B cell (primary cell): Measurements from ENCODE around the gene ELL3. TPM values are rescaled to one million over a fixed set of nuclear protein-coding genes. Genes with fewer than 3 reads are reported as not detected.
"Not testable (repeated sequence)": the region's sequence is repeated elsewhere in the genome, so short reads cannot be mapped to it uniquely, and the experiment has no call there.

Experiments
- ATAC-seq: fragments of 200-7000 bp; cut with Tn5 transposase; one replicate; pipeline ENCODE4 v1.10.0; 2021; ENCODE audit warnings: low read depth, mild to moderate bottlenecking, moderate number of reproducible peaks, moderate library complexity
- CTCF ChIA-PET: fragments of 350-600 bp; sonication (Branson Sonifier 250); formaldehyde crosslinking; loops from one replicate; lab custom pipeline; 2021; ENCODE audit warnings: antibody characterized with exemption, inconsistent platforms; lab: Charles Lee
- POLR2A ChIA-PET: fragments of 350-600 bp; sonication (Branson Sonifier 250); formaldehyde crosslinking; loops from one replicate; lab custom pipeline; 2021; ENCODE audit warnings: antibody characterized with exemption; lab: Charles Lee
- DNase-seq: peaks from one replicate; pipeline ENCODE4 v3.0.0; 2013
- H2AFZ ChIP-seq: 2 replicates; pipeline ENCODE4 v1.6.1; 2012; ENCODE audit warnings: mild to moderate bottlenecking, low read depth, low read length; ENCODE audit not compliant: insufficient read depth, poor library complexity, severe bottlenecking
- H3K27ac ChIP-seq, 2 donors: 1 replicate in 1 of 2; 2 replicates in 1 of 2; pipeline ENCODE4 v1.5.1; 2012 to 2013; ENCODE audit warnings: low read length in 2 of 2, mild to moderate bottlenecking in 2 of 2, moderate library complexity in 1 of 2
- H3K27me3 ChIP-seq, 4 experiments: fragments of 200-600 bp in 1 of 4; sonication (generic) in 1 of 4; replicated peaks in 1 of 4; 1 replicate in 2 of 4; 2 replicates in 2 of 4; pipeline versions ENCODE4 v1.6.1 to v1.7.0; 2013 to 2016; ENCODE audit warnings: low read length in 3 of 4, mild to moderate bottlenecking in 2 of 4, mixed read lengths in 1 of 4, moderate library complexity in 1 of 4; ENCODE audit not compliant: insufficient read depth in 4 of 4, control insufficient read depth in 3 of 4; ENCODE audit errors: control extremely low read depth in 1 of 4
- H3K36me3 ChIP-seq, 2 experiments: replicated peaks in 1 of 2; 1 replicate in 1 of 2; 2 replicates in 1 of 2; pipeline versions ENCODE4 v1.6.1 to v1.7.1; 2013; ENCODE audit warnings: low read length in 1 of 2; ENCODE audit not compliant: insufficient read depth in 2 of 2, control insufficient read depth in 1 of 2; ENCODE audit errors: control extremely low read depth in 1 of 2, extremely low read depth in 1 of 2
- H3K4me1 ChIP-seq, 2 donors: fragments of 200-600 bp in 1 of 2; sonication (generic) in 1 of 2; 1 replicate in 1 of 2; 2 replicates in 1 of 2; pipeline versions ENCODE4 v1.5.1 to v1.6.1; 2013 to 2017; ENCODE audit warnings: low read length in 2 of 2; ENCODE audit not compliant: control insufficient read depth in 2 of 2, insufficient read depth in 2 of 2
- H3K4me2 ChIP-seq: replicated peaks from 2 replicates; pipeline ENCODE3; 2012; ENCODE audit warnings: mild to moderate bottlenecking, low read depth, low read length; ENCODE audit not compliant: poor library complexity, severe bottlenecking
- H3K4me3 ChIP-seq, 5 experiments: fragments of 200-600 bp in 1 of 5; sonication (generic) in 1 of 5; 1 replicate in 3 of 5; 2 replicates in 2 of 5; pipeline versions ENCODE4 v1.5.1 to v1.7.0; 2011 to 2016; ENCODE audit warnings: low read length in 4 of 5, mild to moderate bottlenecking in 4 of 5, low read depth in 2 of 5, control low read depth in 1 of 5, moderate library complexity in 1 of 5; ENCODE audit not compliant: insufficient read depth in 1 of 5; ENCODE audit errors: control extremely low read depth in 1 of 5, extremely low read depth in 1 of 5
- H3K79me2 ChIP-seq: fragments of 200-600 bp; sonication (generic); one replicate; pipeline ENCODE4 v1.6.0; 2016; ENCODE audit warnings: low read length; ENCODE audit not compliant: control insufficient read depth, insufficient read depth
- H3K9ac ChIP-seq: fragments of 200-600 bp; sonication (generic); 2 replicates; pipeline ENCODE4 v1.6.1; 2017; ENCODE audit warnings: mild to moderate bottlenecking, low read length, moderate library complexity
- H3K9me3 ChIP-seq, 3 donors: one replicate each; pipeline versions ENCODE4 v1.6.1 to v1.7.1; 2013; ENCODE audit warnings: low read length in 2 of 3; ENCODE audit not compliant: control insufficient read depth in 2 of 3, insufficient read depth in 1 of 3; ENCODE audit errors: control extremely low read depth in 1 of 3
- H4K20me1 ChIP-seq: 2 replicates; pipeline ENCODE4 v1.6.0; 2012; ENCODE audit warnings: mild to moderate bottlenecking, low read length; ENCODE audit not compliant: insufficient read depth, control insufficient read depth, poor library complexity, severe bottlenecking
- H3K27ac Mint-ChIP-seq: one replicate; pipeline ENCODE4 v1.8.0; 2021; ENCODE audit warnings: mixed read lengths
- H3K27me3 Mint-ChIP-seq: one replicate; pipeline ENCODE4 v1.8.0; 2021; ENCODE audit warnings: mixed read lengths
- H3K4me1 Mint-ChIP-seq: one replicate; pipeline ENCODE4 v1.8.0; 2021; ENCODE audit warnings: mixed read lengths
- H3K4me3 Mint-ChIP-seq: one replicate; pipeline ENCODE4 v1.8.0; 2021; ENCODE audit warnings: mixed read lengths
- H3K9me3 Mint-ChIP-seq: one replicate; pipeline ENCODE4 v1.8.0; 2022; ENCODE audit warnings: mixed read lengths; ENCODE audit not compliant: insufficient read depth
- CTCF ChIP-seq: fragments of 200-600 bp; IDR thresholded peaks from one replicate; pipeline ENCODE4 v1.8.0; 2022; ENCODE audit warnings: antibody characterized with exemption, mild to moderate bottlenecking
- EZH2 ChIP-seq: IDR thresholded peaks from 2 replicates; pipeline ENCODE4 v1.6.1; 2012; ENCODE audit warnings: borderline replicate concordance, low read depth, mild to moderate bottlenecking, moderate library complexity, low read length; ENCODE audit not compliant: insufficient read depth, poor library complexity, severe bottlenecking
- WGBS: methylation state at CpG from one replicate; pipeline ENCODE4 v1.1.5; 2013; ENCODE audit warnings: missing lambda C conversion rate; ENCODE audit not compliant: insufficient coverage; 5-methylcytosine and 5-hydroxymethylcytosine counted together
- intact Hi-C: fragments of 100-400 bp; cut with micrococcal nuclease; formaldehyde crosslinking; loops from one replicate; pipeline ENCODE4 v1.10.0; 2022
- polyA plus RNA-seq: library from polyadenylated mRNA; depleted of rRNA; stranded (reverse); fragments of >200 nt; gene quantifications from 2 replicates; pipeline ENCODE4 v1.2.3, GENCODE V29; 2012
- total RNA-seq, 2 donors: library from RNA; stranded (reverse); fragments of 120-200 nt in 1 of 2; gene quantifications; 1 replicate in 1 of 2; 2 replicates in 1 of 2; pipeline versions ENCODE4 v1.2.3 to v1.2.4, GENCODE V29; 2013 to 2022

The ELL3 gene
- total and polyA plus RNA-seq, 2 donors (not counting 1 experiment from before 2014, with no cell fraction given) = 22.0 to 88.8 TPM

- H3K36me3 ChIP-seq = peaks cover 0 to 45% of the 10 kb centered on the region in 2 experiments
- POLR2A ChIA-PET, H3K27me3 Mint-ChIP-seq, H2AFZ ChIP-seq, H3K4me3 Mint-ChIP-seq, H4K20me1 ChIP-seq, H3K9me3 Mint-ChIP-seq, H3K27ac ChIP-seq, H3K4me2 ChIP-seq, H3K9me3 ChIP-seq, DNase-seq, H3K27me3 ChIP-seq, CTCF ChIA-PET, H3K4me3 ChIP-seq, ATAC-seq, H3K27ac Mint-ChIP-seq, H3K9ac ChIP-seq: not testable (repeated sequence)
- peaks cover 16 to 28% of the 10 kb centered on the region in 2 donors for H3K4me1 ChIP-seq
- peaks cover 37% of the 10 kb centered on the region for H3K4me1 Mint-ChIP-seq
- peaks cover 28% of the 10 kb centered on the region for H3K79me2 ChIP-seq
- 100% methylated on average over 4 of the region's 7 CpGs for WGBS
- intact Hi-C loops = loop anchor here (5.0 kb wide), 1 partner anchor 35 kb away; no protein-coding TSS in a partner anchor
Observed at GRCh38 chr15:43802676-43803075, 25.9 kb upstream of the ELL3 start.

- CTCF ChIA-PET = interaction anchor here (0.8 to 2.0 kb wide), 7 partner anchors 9 to 30 kb away, joined by 3 to 18 read pairs (median 6); partner anchors contain the start of genes ELL3 and MFAP1
- Mint-ChIP-seq H3K27me3 (no peaks in the 10 kb centered on the region), H3K27ac (peak within 1 kb of the TSS; percentile 96), H3K4me1 (peaks cover 44% of the 10 kb centered on the region), H3K9me3 (no peaks in the 10 kb centered on the region), H3K4me3 (peak within 1 kb of the TSS; percentile 98)
- ATAC-seq (peak; percentile 98), DNase-seq (peak; percentile 92)
- TF ChIP-seq EZH2 (no peak), CTCF (no peak)
- peaks cover 17% of the 10 kb centered on the region for H4K20me1 ChIP-seq
- intact Hi-C loops = loop anchor here (1.0 to 5.0 kb wide), 4 partner anchors 8 to 33 kb away; partner anchors contain the start of genes MFAP1 and SERF2
- no peaks in the 10 kb centered on the region for H3K27me3 ChIP-seq
- peak within 1 kb of the TSS; percentile 79 to 81 for H3K27ac ChIP-seq
- H3K36me3 ChIP-seq = peaks cover 0 to 47% of the 10 kb centered on the region in 2 experiments
- peaks cover 0 to 9% (median 0%) of the 10 kb centered on the region in 3 donors for H3K9me3 ChIP-seq
- H3K4me2 ChIP-seq = peak within 1 kb of the TSS; percentile 90
- POLR2A ChIA-PET = interaction anchor here (0.6 to 2.2 kb wide), 6 partner anchors 9 to 24 kb away, joined by 3 to 17 read pairs (median 6); partner anchors contain the start of genes ELL3, MFAP1 and SERF2
- peak within 1 kb of the TSS; percentile 90 for H3K9ac ChIP-seq
- H3K4me1 ChIP-seq = peaks cover 14 to 27% of the 10 kb centered on the region in 2 donors
- peaks cover 28% of the 10 kb centered on the region for H3K79me2 ChIP-seq
- H3K4me3 ChIP-seq = peak within 1 kb of the TSS; percentile 85 to 99 (median 90)
- H2AFZ ChIP-seq = peak within 1 kb of the TSS; percentile 82
- 9% methylated on average over 44 of the region's 44 CpGs for WGBS
Observed at GRCh38 chr15:43800286-43801141, 23.7 kb upstream of the ELL3 start, which contains the start of gene HYPK. Gene HYPK (plus strand): TSS chr15:43800599. CDS start chr15:43800623, 24 bp downstream.
